NCI-H1417 treated with DMSO at 0.1 percent for 48 hours (cell line): Measurements from ENCODE around the gene CRYBA2.

ENCODE experiments used
- DNase-seq: peaks from one replicate; lab custom pipeline; 2025; lab: John Stamatoyannopoulos, UW

CRYBA2 gene

GRCh38 chr2:218993345-218994315 is at the start of gene CRYBA2:
TSS of gene CRYBA2 (minus strand) at chr2:218993422. CDS start at chr2:218993176, 246 bp downstream.
- no peak for DNase-seq

GRCh38 chr2:219042750-219043149 is 49.5 kb upstream of the CRYBA2 start:
- no peak for DNase-seq

- DNase-seq: no peak
Observed at GRCh38 chr2:219042157-219042556, 48.9 kb upstream of the CRYBA2 start.

- no peak for DNase-seq
Observed at GRCh38 chr2:219041252-219041651, 48.0 kb upstream of the CRYBA2 start, which contains the start of gene CFAP65. TSS of gene CFAP65 (minus strand) at chr2:219041516. CDS start at chr2:219039048, 2,468 bp downstream.

- DNase-seq: no peak
Observed at GRCh38 chr2:219038600-219038999, 45.4 kb upstream of the CRYBA2 start.

GRCh38 chr2:219037783-219038499 is 44.7 kb upstream of the CRYBA2 start:
- no peak for DNase-seq

- no peak for DNase-seq
Observed at GRCh38 chr2:219035942-219036341, 42.7 kb upstream of the CRYBA2 start.

GRCh38 chr2:219034823-219035222 is 41.6 kb upstream of the CRYBA2 start:
- no peak for DNase-seq

- no peak for DNase-seq
Observed at GRCh38 chr2:219032051-219032745, 39.0 kb upstream of the CRYBA2 start.

- DNase-seq: no peak
Observed at GRCh38 chr2:219031005-219031738, 38.0 kb upstream of the CRYBA2 start.

- DNase-seq: no peak
Observed at GRCh38 chr2:219030177-219030940, 37.1 kb upstream of the CRYBA2 start.

- peak; percentile 16 for DNase-seq
Observed at GRCh38 chr2:219029829-219030165, 36.6 kb upstream of the CRYBA2 start.

- DNase-seq: no peak
Observed at GRCh38 chr2:219028996-219029828, 36.0 kb upstream of the CRYBA2 start.

- no peak for DNase-seq
Observed at GRCh38 chr2:219028141-219028540, 34.9 kb upstream of the CRYBA2 start.

- no peak for DNase-seq
Observed at GRCh38 chr2:219027511-219028055, 34.4 kb upstream of the CRYBA2 start.

GRCh38 chr2:219026946-219027345 is 33.7 kb upstream of the CRYBA2 start:
- DNase-seq: no peak

GRCh38 chr2:219025637-219026585 is 32.7 kb upstream of the CRYBA2 start:
- no peak for DNase-seq

GRCh38 chr2:219024059-219024458 is 30.8 kb upstream of the CRYBA2 start:
- no peak for DNase-seq
